ENCODE data around the gene OR5B17.
"Not testable (repeated sequence)": the region's sequence is repeated elsewhere in the genome, so short reads cannot be mapped to it uniquely, and the experiment has no call there.

The OR5B17 gene

DNA sequence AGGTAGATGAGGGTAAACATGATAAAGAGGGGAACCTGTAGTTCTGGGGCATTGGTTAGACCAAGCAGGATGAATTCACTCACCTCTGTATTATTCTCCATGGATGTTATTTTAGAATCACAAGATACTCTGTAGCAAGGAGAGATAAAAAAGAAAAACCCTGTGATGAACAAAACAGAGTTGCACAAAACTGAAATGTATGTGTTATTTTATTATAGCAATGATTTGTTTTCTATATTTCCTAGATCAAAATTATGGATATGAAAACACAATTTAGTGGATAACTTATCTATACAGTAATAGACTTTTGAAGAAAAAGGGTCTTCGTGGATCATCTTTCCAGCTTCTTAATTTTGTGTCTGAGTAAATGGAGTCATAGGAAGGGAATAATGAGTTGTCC is at the start of gene OR5B17:
OR5B17 (minus strand) TSS at position 101 of the 400 bp plus-strand sequence; CDS start at position 101, 0 bp downstream.
- DNase-seq (ENCODE audit: insufficient read length, low spot score) (no peak), FAIRE-seq (no peak)
- TF ChIP-seq, protein P1, sequence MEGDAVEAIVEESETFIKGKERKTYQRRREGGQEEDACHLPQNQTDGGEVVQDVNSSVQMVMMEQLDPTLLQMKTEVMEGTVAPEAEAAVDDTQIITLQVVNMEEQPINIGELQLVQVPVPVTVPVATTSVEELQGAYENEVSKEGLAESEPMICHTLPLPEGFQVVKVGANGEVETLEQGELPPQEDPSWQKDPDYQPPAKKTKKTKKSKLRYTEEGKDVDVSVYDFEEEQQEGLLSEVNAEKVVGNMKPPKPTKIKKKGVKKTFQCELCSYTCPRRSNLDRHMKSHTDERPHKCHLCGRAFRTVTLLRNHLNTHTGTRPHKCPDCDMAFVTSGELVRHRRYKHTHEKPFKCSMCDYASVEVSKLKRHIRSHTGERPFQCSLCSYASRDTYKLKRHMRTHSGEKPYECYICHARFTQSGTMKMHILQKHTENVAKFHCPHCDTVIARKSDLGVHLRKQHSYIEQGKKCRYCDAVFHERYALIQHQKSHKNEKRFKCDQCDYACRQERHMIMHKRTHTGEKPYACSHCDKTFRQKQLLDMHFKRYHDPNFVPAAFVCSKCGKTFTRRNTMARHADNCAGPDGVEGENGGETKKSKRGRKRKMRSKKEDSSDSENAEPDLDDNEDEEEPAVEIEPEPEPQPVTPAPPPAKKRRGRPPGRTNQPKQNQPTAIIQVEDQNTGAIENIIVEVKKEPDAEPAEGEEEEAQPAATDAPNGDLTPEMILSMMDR (IDR thresholded peaks at IDR 0.05; ENCODE audit: insufficient read depth, missing control alignments): no peak

DNA sequence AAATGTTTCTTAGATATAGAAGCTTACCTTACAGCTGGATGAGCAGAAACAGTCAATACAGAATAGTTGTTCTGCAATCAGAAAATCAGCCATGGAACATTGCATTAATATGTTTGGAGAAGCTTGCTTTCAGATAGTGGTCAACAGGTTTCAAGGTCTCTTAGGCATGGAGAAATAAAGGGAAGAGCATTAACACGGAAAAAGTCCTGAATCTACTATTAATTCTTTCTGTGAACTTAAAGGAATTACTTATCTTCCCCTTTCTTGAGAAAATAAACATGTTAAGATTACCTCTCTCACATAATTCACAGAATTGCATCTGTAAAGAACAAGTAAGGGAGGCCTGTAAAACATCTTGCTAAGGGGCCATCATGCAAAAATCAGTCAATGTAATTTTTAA is 47.9 kb upstream of the OR5B17 start, which contains the start of gene OR5B3:
OR5B3 (minus strand) TSS at position 101 of the 400 bp plus-strand sequence. CDS start 3,465 bp downstream, outside the sequence.
- TF ChIP-seq, protein P1 (IDR thresholded peaks at IDR 0.05; ENCODE audit: insufficient read depth, missing control alignments): no peak
- no peak for FAIRE-seq
- no peak for DNase-seq (ENCODE audit: insufficient read length, low spot score)

DNA sequence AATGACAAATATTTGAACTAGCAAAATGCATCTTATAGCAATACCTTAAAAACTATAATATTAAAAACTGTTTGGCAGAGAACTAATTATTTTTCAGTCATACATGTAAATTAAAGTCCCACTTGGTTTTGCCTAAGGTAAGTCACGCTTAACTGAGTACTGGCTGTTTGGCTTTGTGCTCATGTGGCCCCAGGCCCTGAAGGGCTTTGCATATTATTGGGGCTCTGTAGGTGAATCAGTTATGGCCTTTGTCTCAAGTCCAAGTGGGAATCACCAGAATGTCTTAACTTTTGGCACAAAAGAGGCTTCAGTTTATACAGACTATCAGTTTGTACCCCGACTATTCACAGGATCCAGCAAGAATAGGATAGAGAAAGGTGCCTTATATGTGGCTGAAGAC is 40.8 kb upstream of the OR5B17 start:
- not testable (repeated sequence) for FAIRE-seq; DNase-seq (ENCODE audit: insufficient read length, low spot score)

DNA sequence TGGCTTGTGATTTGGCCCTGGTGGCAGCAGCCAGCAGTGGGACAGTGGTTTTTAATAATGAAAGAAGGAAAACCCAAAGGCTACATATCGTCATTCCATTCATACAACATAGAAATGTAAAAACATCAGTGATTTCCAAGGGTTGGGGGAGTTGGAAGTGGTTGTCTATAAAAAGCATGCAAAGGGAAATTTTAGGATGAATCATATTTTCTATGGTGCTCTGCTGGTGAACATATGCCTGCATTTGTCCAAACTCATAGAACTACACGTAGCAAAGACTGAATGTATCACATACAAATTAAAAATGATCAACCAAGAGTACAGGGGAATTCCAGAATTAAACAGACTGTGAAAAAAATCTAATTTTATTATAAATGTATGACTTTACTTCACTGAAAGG is 36.7 kb upstream of the OR5B17 start:
- DNase-seq (ENCODE audit: insufficient read length, low spot score): no peak
- TF ChIP-seq, protein P1 (IDR thresholded peaks at IDR 0.05; ENCODE audit: insufficient read depth, missing control alignments): no peak
- FAIRE-seq: no peak

DNA sequence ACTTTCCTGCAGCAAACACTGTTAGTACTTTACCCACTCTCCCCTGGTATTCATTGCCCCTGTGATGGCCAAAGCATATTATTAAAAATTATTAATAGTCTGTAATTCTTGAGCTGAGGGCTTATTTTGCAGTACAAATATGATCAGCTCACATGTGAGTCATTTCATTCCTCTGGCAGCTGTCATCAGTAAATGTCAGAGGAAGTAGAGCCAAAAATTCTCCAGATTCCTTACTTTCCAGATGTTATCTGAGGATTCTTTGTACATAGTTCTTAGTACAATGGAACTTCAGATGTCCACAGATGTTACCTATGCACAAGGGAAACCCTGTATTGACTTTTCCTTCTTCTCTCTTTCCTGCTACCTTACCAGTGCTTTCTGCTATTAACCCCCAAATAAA is 35.3 kb upstream of the OR5B17 start:
- TF ChIP-seq, protein P1 (IDR thresholded peaks at IDR 0.05; ENCODE audit: insufficient read depth, missing control alignments): no peak
- DNase-seq (ENCODE audit: insufficient read length, low spot score) (no peak), FAIRE-seq (no peak)

DNA sequence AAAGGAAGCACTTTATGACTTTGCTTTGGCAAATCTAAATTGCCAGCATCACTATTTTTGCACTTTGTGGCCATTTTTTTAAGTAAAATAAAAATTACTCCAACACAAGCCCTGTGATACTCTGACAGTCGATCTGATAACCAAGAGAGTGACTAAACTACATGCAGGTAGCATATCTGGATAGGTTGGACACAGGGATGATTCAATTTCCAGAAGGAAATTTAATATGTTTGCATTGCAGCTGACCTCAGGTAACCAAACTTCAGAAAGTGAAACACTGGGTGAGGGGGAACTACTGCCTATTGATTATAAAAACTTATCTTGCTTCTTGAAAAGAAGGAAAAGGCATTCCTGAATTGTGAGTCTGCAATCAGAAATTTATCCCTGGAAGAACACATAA is 33.9 kb upstream of the OR5B17 start:
- TF ChIP-seq, protein P1 (IDR thresholded peaks at IDR 0.05; ENCODE audit: insufficient read depth, missing control alignments): no peak
- FAIRE-seq (no peak), DNase-seq (ENCODE audit: insufficient read length, low spot score) (no peak)

DNA sequence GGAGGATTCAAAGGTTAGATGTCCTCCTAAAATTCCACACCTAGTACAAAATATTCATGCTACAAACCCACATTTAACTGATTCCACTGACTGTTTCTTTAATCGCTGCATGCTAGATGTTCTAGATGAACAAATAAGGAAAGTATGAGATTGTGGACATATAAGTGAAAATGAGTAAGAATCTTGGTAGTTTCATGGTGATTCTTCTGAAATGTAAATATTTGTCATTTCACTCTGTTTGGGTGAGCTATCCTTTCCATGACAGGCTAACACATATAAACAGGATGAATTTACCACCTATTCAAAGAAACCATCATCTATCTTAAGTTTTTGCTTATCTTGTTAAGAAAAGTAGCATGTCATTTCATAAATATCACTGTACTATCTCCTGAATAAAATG is 33.0 kb upstream of the OR5B17 start:
- TF ChIP-seq, protein P1 (IDR thresholded peaks at IDR 0.05; ENCODE audit: insufficient read depth, missing control alignments): no peak
- no peak for DNase-seq (ENCODE audit: insufficient read length, low spot score)
- no peak for FAIRE-seq

DNA sequence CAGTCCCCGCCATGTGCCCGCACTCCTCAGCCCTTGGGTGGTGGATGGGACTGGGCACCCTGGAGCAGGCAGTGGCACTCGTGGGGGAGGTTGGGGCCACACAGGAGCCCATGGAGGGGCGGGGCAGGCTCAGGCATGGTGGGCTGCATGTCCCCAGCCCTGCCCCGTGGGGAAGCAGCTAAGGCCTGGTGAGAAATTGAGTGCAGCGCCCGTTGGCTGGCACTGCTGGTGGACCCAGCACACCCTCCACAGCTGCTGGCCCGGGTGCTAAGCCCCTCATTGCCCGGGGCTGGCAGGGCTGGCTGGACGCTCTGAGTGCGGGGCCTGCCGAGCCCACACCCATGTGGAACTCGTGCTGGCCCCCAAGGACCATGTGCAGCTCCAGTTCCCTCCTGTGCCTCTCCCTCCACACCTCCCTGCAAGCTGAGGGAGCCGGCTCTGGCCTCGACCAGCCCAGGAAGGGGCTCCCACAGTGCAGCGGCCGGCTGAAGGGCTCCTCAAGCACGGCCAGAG is 31.7 kb upstream of the OR5B17 start:
- FAIRE-seq (no peak), DNase-seq (ENCODE audit: insufficient read length, low spot score) (no peak)
- TF ChIP-seq, protein P1 (IDR thresholded peaks at IDR 0.05; ENCODE audit: insufficient read depth, missing control alignments): no peak
